SK-N-SH (cell line): ENCODE data around the gene TRIM4.

Source experiments
- CTCF ChIP-seq: fragments of 200-600 bp; sonication (generic); IDR thresholded peaks from 2 replicates; pipeline ENCODE4 v1.6.1; 2017; ENCODE audit warnings: antibody characterized with exemption, mild to moderate bottlenecking, moderate library complexity
- EP300 ChIP-seq, 2 experiments: IDR thresholded peaks; 2 replicates each; pipeline versions ENCODE4 v1.4.0 to v1.6.1; 2012; ENCODE audit warnings: borderline replicate concordance in 1 of 2, low read depth in 1 of 2, low read length in 1 of 2
- EZH2phosphoT487 ChIP-seq: fragments of 200-600 bp; sonication (generic); IDR thresholded peaks from 2 replicates; pipeline ENCODE4 v1.6.1; 2017; ENCODE audit warnings: low read depth, mixed run types, mild to moderate bottlenecking, antibody characterized with exemption, moderate library complexity, borderline replicate concordance
- FOXM1 ChIP-seq: IDR thresholded peaks from 2 replicates; pipeline ENCODE4 v1.4.0; 2012; ENCODE audit warnings: low read depth, mild to moderate bottlenecking
- MEF2A ChIP-seq: IDR thresholded peaks from 2 replicates; pipeline ENCODE4 v1.4.0; 2012; ENCODE audit warnings: low read depth, borderline replicate concordance
- REST ChIP-seq: IDR thresholded peaks from 2 replicates; pipeline ENCODE4 v1.6.1; 2012; ENCODE audit warnings: mild to moderate bottlenecking, low read depth, low read length, moderate library complexity
- RXRA ChIP-seq: IDR thresholded peaks from 2 replicates; pipeline ENCODE4 v1.4.0; 2012; ENCODE audit warnings: low read depth, mild to moderate bottlenecking, borderline replicate concordance
- TCF12 ChIP-seq: IDR thresholded peaks from 2 replicates; pipeline ENCODE4 v1.4.0; 2012
- TEAD4 ChIP-seq: IDR thresholded peaks from 2 replicates; pipeline ENCODE4 v1.4.0; 2012; ENCODE audit warnings: mild to moderate bottlenecking, borderline replicate concordance; ENCODE audit not compliant: insufficient read depth
- USF1 ChIP-seq: IDR thresholded peaks from 2 replicates; pipeline ENCODE4 v1.4.0; 2012; ENCODE audit warnings: low read depth, borderline replicate concordance

- TF ChIP-seq CTCF (no peak), FOXM1 (no peak), TEAD4 (no peak), EP300 (IDR thresholded peaks at IDR 0.05; ENCODE audit: borderline replicate concordance in 1 of 2, low read depth in 1 of 2, low read length in 1 of 2) (no peak), TCF12 (no peak), EZH2phosphoT487 (no peak), REST (no peak), USF1 (no peak), MEF2A (no peak), RXRA (no peak)
Observed at GRCh38 chr7:99910976-99911375, 8.4 kb downstream of the TRIM4 start.
